OCI-LY7 (cell line): ENCODE results near the gene DMC1. TPM values are rescaled to one million over a fixed set of nuclear protein-coding genes. Genes with fewer than 3 reads are reported as not detected.

Source experiments
- BruUV-seq: library from RNA; stranded (reverse); fragments of 400-500 nt; replicated peaks from 2 replicates; lab custom pipeline; 2021; lab: Mats Ljungman, UMichigan
- CTCF ChIA-PET: fragments of 300-600 bp; sonication (Branson Sonifier 250); formaldehyde crosslinking; loops from one replicate; lab custom pipeline; 2022; ENCODE audit warnings: antibody characterized with exemption; ENCODE audit not compliant: unreplicated experiment; lab: Charles Lee
- POLR2A ChIA-PET: fragments of 300-600 bp; sonication (Branson Sonifier 250); formaldehyde crosslinking; loops from one replicate; lab custom pipeline; 2022; ENCODE audit warnings: antibody characterized with exemption; lab: Charles Lee
- DNase-seq: peaks from one replicate; pipeline ENCODE4 v3.0.0-alpha.2; 2015; ENCODE audit warnings: low spot score
- H2AFZ ChIP-seq: fragments of 200-600 bp; sonication (generic), shearing (Covaris generic); 2 replicates; pipeline ENCODE4 v1.6.1; 2014; ENCODE audit warnings: mild to moderate bottlenecking, antibody characterized with exemption, low read length, moderate library complexity
- H3K27ac ChIP-seq: fragments of 200-600 bp; sonication (generic); 2 replicates; pipeline ENCODE4 v1.5.1; 2014; ENCODE audit warnings: mixed run types, low read depth, mild to moderate bottlenecking, moderate library complexity, low read length, inconsistent platforms; ENCODE audit not compliant: poor library complexity, severe bottlenecking
- H3K36me3 ChIP-seq: fragments of 200-600 bp; sonication (generic); 2 replicates; pipeline ENCODE4 v1.6.1; 2014; ENCODE audit warnings: mild to moderate bottlenecking, antibody characterized with exemption, low read length, moderate library complexity, mixed read lengths; ENCODE audit not compliant: insufficient read depth
- H3K4me1 ChIP-seq: fragments of 200-600 bp; sonication (generic); 2 replicates; pipeline ENCODE4 v1.5.1; 2014; ENCODE audit warnings: mild to moderate bottlenecking, low read length; ENCODE audit not compliant: insufficient read depth, poor library complexity, severe bottlenecking
- H3K4me2 ChIP-seq: fragments of 200-600 bp; sonication (generic); 2 replicates; pipeline ENCODE4 v1.6.1; 2014; ENCODE audit warnings: mild to moderate bottlenecking, low read length
- H3K4me3 ChIP-seq: fragments of 200-600 bp; sonication (generic); 2 replicates; pipeline ENCODE4 v1.5.1; 2014; ENCODE audit warnings: mild to moderate bottlenecking, low read depth, low read length; ENCODE audit not compliant: poor library complexity, severe bottlenecking
- H3K79me2 ChIP-seq: fragments of 200-600 bp; sonication (generic); 2 replicates; pipeline ENCODE4 v1.6.1; 2016; ENCODE audit warnings: low read depth, mild to moderate bottlenecking, low read length, moderate library complexity, mixed read lengths; ENCODE audit not compliant: insufficient read depth
- H3K9me2 ChIP-seq: fragments of 200-600 bp; sonication (generic); 2 replicates; pipeline ENCODE4 v1.6.1; 2016; ENCODE audit warnings: mild to moderate bottlenecking, low read length, mixed read lengths; ENCODE audit not compliant: insufficient read depth
- H3K9me3 ChIP-seq: fragments of 200-600 bp; sonication (generic); 2 replicates; pipeline ENCODE4 v1.6.1; 2014; ENCODE audit warnings: mild to moderate bottlenecking, mixed run types, low read length, mixed read lengths
- H4K20me1 ChIP-seq: fragments of 200-600 bp; sonication (generic); 2 replicates; pipeline ENCODE4 v1.6.1; 2014; ENCODE audit warnings: mild to moderate bottlenecking, antibody characterized with exemption, low read length, moderate library complexity, mixed read lengths; ENCODE audit not compliant: insufficient read depth
- CTCF ChIP-seq: fragments of 200-600 bp; sonication (generic); conservative IDR thresholded peaks from 2 replicates; pipeline ENCODE4 v1.5.1; 2014; ENCODE audit warnings: mild to moderate bottlenecking, antibody characterized with exemption, low read length, moderate library complexity, mixed read lengths
- EZH2phosphoT487 ChIP-seq: fragments of 200-600 bp; sonication (generic); IDR thresholded peaks from 2 replicates; pipeline ENCODE4 v1.6.1; 2018; ENCODE audit warnings: low read depth, borderline replicate concordance, mild to moderate bottlenecking, mixed run types, antibody characterized with exemption, low read length, moderate library complexity, mixed read lengths
- intact Hi-C: fragments of 100-400 bp; cut with micrococcal nuclease; formaldehyde crosslinking; loops from one replicate; pipeline ENCODE4 v1.10.0; 2022; ENCODE audit not compliant: unreplicated experiment
- total RNA-seq, 2 experiments: library from RNA; depleted of rRNA in 1 of 2; stranded (reverse); fragments of >200 nt in 1 of 2; shearing (Covaris generic) in 1 of 2; gene quantifications; 2 replicates each; pipeline ENCODE4 v1.2.3, GENCODE V29; 2014 to 2022

The DMC1 gene
- total RNA-seq, 2 experiments from 2014 or later = 40.6 to 44.3 TPM

- no peak for DNase-seq
- ChIA-PET POLR2A (interaction anchor here (0.6 to 1.6 kb wide), 2 partner anchors 22 to 200 kb away, joined by 4 to 8 read pairs; no protein-coding TSS in a partner anchor), CTCF (no interaction called here)
- no peak overlapping the region for H3K27ac ChIP-seq
- BruUV-seq = no TSS peak
- no peaks in the 10 kb centered on the region; the same call in 1 of the 2 replicates for H3K36me3 ChIP-seq
- intact Hi-C loops = no loop called here
- H2AFZ ChIP-seq = no peak overlapping the region
- no peak overlapping the region for H3K4me3 ChIP-seq
- TF ChIP-seq EZH2phosphoT487 = no peak
- TF ChIP-seq CTCF = no peak
- H3K79me2 ChIP-seq = no peaks in the 10 kb centered on the region
- no peaks in the 10 kb centered on the region for H3K9me2 ChIP-seq
- H4K20me1 ChIP-seq = no peaks in the 10 kb centered on the region
- no peak overlapping the region for H3K4me2 ChIP-seq
- no peaks in the 10 kb centered on the region for H3K4me1 ChIP-seq
- no peaks in the 10 kb centered on the region for H3K9me3 ChIP-seq
Observed at GRCh38 chr22:38523029-38523428, 47.0 kb downstream of the DMC1 start.

GRCh38 chr22:38519453-38520250 lies 50.3 kb downstream of the DMC1 start:
- Histone ChIP-seq H4K20me1 (no peaks in the 10 kb centered on the region), H3K4me3 (no peak overlapping the region), H3K27ac (no peak overlapping the region), H3K36me3 (no peaks in the 10 kb centered on the region; the same call in 1 of the 2 replicates), H3K9me3 (no peaks in the 10 kb centered on the region), H3K4me2 (no peak overlapping the region), H3K79me2 (no peaks in the 10 kb centered on the region), H2AFZ (no peak overlapping the region), H3K4me1 (no peaks in the 10 kb centered on the region), H3K9me2 (no peaks in the 10 kb centered on the region)
- no peak for TF ChIP-seq EZH2phosphoT487
- TF ChIP-seq CTCF = no peak
- ChIA-PET CTCF (no interaction called here), POLR2A (interaction anchor here (0.9 kb wide), 1 partner anchor 17 kb away, joined by 3 read pairs; no protein-coding TSS in a partner anchor)
- DNase-seq = no peak
- intact Hi-C loops = no loop called here
- TSS peak; percentile 91 for BruUV-seq

GRCh38 chr22:38518620-38519019 lies 51.4 kb downstream of the DMC1 start:
- Histone ChIP-seq H3K79me2 (no peaks in the 10 kb centered on the region), H3K4me1 (no peaks in the 10 kb centered on the region), H3K9me2 (no peaks in the 10 kb centered on the region), H3K4me3 (no peak overlapping the region), H3K4me2 (no peak overlapping the region), H4K20me1 (no peaks in the 10 kb centered on the region), H3K9me3 (no peaks in the 10 kb centered on the region), H3K27ac (no peak overlapping the region), H2AFZ (no peak overlapping the region), H3K36me3 (no peaks in the 10 kb centered on the region; the same call in 1 of the 2 replicates)
- POLR2A ChIA-PET = interaction anchor here (0.9 kb wide), 2 partner anchors 16 to 118 kb away, joined by 3 read pairs; no protein-coding TSS in a partner anchor
- DNase-seq = no peak
- intact Hi-C loops = no loop called here
- CTCF ChIA-PET = no interaction called here
- BruUV-seq = no TSS peak
- TF ChIP-seq CTCF = no peak
- no peak for TF ChIP-seq EZH2phosphoT487
